ENCODE measurements around the gene ANKRD28.

- no peak for TF ChIP-seq CTCF (IDR thresholded peaks at IDR 0.05; ENCODE audit: low read length)
- no peak for TF ChIP-seq EZH2 (IDR thresholded peaks at IDR 0.05; ENCODE audit: borderline replicate concordance, low read length)
These were observed 150.8 kb downstream of the ANKRD28 start for GRCh38 chr3:15646851-15647511.
